ENCODE results near the gene CLCN6.

Gene CLCN6, protein sequence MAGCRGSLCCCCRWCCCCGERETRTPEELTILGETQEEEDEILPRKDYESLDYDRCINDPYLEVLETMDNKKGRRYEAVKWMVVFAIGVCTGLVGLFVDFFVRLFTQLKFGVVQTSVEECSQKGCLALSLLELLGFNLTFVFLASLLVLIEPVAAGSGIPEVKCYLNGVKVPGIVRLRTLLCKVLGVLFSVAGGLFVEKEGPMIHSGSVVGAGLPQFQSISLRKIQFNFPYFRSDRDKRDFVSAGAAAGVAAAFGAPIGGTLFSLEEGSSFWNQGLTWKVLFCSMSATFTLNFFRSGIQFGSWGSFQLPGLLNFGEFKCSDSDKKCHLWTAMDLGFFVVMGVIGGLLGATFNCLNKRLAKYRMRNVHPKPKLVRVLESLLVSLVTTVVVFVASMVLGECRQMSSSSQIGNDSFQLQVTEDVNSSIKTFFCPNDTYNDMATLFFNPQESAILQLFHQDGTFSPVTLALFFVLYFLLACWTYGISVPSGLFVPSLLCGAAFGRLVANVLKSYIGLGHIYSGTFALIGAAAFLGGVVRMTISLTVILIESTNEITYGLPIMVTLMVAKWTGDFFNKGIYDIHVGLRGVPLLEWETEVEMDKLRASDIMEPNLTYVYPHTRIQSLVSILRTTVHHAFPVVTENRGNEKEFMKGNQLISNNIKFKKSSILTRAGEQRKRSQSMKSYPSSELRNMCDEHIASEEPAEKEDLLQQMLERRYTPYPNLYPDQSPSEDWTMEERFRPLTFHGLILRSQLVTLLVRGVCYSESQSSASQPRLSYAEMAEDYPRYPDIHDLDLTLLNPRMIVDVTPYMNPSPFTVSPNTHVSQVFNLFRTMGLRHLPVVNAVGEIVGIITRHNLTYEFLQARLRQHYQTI

DNA sequence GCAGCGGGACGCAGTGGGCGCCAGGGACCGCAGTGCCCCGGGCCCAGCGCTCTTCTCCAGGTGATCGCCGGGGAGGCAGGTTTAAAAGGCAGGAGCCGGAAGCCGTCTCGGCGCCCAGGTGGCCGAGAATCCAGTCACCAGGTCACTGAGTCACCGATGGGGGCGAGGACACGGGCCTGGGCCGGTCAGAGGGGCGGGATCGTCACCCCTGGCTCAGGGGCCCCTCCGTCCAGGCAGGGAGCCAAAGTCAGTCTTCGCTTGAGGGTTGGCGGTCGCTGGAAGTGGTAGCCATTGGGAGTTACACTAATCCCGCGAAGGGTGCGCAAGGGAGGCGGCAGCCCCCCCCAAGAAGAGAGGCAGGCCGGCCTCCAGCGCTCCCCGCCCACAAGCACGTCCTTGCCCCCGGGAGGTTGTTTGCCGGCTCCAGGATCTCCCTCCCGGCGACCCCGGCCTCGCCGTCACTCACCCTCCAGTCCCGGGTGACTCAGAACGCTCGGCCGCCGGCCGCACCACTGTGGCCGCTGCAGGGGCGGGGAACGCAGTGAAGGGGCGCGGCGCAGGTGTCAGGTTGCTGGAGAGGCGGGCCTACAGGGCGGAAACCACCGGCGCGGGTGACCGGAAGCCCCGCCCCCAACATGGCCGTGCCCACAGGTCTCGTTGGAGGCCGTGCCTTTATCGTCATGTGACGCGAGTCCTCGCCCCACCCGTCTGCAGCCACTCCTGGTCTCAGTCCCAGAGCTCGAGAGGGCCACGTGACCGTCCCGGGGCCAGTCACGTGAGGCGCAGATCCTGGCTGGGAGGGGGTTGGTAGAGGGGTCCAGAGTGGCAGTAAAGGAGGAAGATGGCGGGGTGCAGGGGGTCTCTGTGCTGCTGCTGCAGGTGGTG lies at the start of gene CLCN6, which contains the start of gene MTHFR:
CLCN6 (plus strand) TSS at position 770 of the 885 bp plus-strand sequence; CDS start at position 842, 72 bp downstream.
MTHFR (minus strand) TSS at position 543 of the 885 bp plus-strand sequence. CDS start 2,848 bp downstream, outside the sequence.
- DNase-seq: peak; percentile 98

DNA sequence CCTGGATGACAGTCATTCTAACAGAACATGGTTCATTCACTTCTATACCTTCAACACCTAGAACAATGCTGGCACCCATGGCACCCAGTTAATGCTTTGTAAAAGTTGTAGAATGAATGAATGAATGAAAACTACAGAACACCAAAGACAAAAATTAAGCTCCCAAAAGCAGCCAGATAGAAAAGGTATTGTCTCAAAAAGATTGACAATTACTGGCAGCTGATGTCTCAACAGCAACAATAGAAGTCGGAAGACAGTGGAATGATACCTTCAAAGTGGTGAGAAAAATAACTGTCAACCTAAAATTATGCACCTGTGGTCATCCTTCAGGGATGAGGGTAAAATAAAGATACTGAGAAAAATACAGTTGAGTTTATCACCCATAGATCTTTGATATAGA lies 48.9 kb upstream of the CLCN6 start:
- DNase-seq: no peak

DNA sequence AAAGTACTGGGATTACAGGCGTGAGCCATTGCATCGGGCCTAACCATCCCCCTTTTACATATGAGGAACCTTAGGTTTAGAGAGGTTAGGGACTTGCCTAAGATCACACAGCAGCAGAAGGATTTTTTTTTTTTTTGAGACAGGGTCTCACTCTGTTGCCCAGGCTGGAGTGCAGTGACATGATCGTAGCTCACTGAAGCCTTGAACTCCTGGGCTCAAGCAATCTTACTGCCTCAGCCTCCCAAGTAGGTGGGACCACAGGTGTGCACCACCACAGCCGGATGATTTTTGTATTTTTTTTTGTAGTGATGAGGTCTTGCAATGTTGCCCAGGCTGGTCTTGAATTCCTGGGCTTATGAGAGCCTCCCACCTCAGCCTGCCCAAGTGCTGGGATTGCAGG lies 46.2 kb upstream of the CLCN6 start:
- no peak for DNase-seq

DNA sequence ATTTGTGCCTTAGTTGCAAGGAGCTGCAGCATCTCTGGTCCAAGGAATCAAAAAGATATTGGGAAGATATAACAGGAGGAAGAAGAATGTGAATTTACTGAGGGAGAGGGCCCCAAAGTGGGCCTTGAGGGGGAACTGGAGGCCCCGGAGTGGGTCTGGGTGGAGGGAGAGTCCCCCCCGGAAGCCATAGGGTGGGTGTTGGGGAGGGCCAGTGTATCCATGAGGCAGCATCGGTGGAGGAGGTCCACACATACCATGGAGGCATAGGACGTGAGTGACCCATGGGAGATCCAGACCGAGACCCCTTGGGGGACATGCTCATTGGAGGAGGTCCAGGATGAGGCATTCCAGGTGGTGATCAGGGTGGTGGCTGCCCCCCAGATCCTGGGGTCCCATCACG lies 44.7 kb upstream of the CLCN6 start:
- DNase-seq: no peak

DNA sequence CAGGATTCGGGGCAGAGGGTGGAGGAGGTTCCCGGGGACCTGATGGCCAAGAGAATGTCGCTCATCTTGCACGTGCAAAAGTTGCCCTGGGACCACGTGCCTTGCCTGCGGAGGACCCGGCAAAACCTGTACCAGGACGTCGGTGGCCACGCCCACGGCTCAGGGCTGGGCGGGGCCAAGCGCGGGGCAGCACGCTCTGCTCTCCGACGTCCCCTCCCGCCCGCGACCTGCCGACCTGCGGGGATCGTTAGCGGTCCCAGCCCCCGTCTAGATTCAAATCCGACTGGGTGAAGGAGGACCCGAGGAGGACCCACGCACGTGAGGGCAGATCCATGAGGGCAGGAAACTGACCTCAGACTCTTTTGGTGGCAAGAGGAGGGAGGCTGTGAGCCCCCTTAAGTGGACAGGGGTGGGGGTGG lies 44.0 kb upstream of the CLCN6 start, which contains the start of gene C1orf167:
C1orf167 (plus strand) TSS at position 206 of the 419 bp plus-strand sequence. CDS start 2,208 bp downstream, outside the sequence.
- no peak for DNase-seq

DNA sequence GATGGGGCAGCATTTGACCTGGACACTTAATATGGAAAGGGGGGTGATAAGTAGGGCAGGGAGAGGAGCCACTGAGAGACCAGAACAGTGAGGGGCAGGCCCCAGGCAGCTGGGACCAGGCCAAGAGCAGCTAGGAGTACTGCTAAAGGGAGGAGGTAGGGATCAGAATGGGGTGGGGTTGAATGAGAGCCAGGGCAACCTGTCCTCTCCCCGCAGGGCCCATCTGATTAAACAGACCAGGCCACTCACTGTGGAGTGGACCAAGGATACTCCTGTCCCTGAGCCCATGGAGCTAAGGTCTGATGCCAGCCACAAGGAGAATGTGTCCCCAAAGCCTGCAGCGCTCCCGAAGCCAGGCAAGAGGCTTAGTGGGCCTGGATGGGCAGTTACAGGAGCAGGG lies 41.9 kb upstream of the CLCN6 start:
- no peak for DNase-seq

DNA sequence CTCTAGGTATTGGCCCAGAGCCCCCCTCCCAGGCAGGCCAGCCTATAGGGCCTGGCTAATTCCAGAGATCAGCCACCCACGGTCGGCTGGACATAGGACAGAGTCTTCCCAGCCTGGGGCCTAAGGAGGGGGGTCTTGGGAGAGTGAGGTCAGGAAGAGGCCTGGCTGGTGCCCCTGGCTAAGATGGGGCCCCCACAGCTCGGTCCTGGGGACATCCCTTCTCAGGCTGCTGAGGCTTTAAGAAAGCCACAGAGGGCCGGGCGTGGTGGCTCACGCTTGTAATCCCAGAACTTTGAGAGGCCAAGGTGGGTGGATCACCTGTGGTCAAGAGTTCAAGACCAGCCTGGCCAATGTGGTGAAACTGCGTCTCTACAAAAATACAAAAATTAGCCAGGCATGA lies 41.5 kb upstream of the CLCN6 start:
- no peak for DNase-seq

DNA sequence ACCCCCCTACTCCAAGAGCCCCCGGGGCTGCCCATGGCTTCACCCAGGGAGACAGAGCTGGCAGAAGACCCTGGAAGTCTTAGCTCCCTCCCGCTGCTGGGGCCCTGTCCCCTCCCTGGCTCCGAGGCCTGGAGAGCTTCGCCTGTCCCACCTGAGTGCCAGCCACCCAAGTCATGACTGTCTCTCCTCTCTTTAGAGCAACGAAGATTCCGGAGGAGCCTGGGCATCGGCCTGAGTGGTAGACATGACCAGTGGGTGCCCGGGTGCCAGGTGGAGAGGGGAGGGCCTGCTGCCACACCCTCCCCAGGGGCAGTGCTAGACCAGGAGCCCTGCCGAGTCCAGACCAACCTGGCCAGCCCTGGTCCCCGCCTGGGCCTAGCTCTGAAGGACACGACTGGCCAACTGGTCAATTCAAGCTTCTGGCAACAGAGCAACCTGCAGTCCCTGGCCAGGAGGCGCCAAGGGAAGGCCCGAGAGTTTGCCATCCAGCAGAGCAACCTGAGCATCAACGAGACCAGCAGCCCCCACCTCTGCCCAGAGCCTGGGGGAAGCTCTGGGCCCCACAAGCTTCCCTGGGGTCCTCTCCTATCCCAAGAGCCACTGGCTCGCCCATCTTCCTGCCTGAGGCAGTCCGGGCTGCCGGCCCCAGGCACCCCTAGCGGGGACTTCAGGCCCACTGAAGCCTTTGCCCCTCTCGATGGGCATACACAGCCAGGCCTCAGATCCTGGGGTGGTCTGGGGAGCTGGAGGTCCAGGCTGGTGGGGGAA lies 40.1 kb upstream of the CLCN6 start:
- no peak for DNase-seq

DNA sequence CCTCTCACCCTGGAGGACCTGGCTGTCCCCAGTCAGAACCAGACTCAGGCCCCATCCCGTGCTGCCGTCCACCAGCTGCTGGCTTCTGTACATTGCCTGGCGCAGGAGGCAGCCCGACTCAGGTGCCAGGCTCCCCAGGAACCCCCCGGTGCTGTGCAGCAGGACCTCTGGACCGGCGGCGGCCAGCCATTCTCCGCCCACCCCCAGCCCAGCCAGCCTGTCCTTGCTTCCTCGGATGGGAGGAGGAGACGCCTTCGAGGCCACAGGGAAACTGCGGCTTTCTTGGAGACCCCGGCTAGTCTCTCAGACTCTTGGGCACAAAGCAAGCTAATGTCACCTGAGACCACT lies 39.6 kb upstream of the CLCN6 start:
- no peak for DNase-seq

DNA sequence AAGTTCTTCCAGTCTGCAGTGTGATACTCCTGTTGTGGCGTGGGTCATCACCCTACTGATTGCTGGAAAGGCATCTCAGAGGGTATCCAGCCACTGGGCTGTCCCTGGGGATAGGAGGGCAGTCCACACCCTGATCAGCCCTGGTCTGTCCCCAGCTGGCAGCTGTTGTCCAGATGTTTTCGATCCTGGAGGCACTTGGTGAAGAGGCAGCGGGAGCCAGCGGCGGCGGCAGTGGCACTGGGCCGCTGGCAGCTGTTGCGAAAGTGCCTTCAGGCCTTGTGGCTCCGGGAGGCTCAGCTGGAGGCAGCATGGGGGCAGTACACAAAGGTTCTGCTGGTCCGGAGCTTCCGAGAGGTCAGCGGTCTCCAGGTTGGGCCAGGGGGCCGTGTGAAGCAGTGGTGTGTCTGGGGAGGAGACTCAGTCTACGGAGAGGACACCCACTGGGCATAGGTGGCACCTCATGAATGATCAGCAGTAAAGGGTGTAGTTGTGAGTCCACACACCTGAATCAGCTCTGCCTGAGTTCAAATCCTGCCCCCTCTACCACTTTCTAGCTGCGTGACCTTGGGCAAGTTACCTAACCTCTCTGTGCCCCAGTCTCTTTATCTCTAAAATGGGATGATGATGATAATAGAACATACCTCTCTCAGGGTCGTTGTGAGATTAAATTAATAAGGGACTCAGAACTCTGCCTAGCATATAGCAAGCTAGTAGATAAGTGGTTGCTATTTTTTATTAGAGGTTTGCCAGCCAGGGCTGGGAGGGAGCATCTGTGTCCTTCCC lies 37.9 kb upstream of the CLCN6 start:
- DNase-seq: no peak

DNA sequence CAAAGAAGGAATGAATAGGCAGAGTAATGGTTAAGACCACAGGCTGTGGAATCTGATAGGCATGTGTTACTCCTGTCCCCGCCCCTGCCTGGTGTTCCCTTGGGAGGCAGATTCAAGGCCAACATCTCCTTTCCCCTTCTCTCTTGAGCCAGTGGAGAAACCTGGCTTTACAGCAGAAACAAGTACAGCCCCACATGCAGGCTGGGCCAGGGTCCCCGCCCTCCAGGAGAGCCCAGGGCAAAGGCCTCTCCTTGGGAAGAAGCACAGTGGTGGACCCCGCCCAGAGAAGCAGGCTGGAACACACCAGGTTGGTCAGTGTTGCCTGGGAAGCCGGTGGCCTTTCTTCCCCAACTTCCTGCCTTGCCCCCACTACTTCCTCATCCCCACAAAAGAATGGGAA lies 37.2 kb upstream of the CLCN6 start:
- DNase-seq: no peak

DNA sequence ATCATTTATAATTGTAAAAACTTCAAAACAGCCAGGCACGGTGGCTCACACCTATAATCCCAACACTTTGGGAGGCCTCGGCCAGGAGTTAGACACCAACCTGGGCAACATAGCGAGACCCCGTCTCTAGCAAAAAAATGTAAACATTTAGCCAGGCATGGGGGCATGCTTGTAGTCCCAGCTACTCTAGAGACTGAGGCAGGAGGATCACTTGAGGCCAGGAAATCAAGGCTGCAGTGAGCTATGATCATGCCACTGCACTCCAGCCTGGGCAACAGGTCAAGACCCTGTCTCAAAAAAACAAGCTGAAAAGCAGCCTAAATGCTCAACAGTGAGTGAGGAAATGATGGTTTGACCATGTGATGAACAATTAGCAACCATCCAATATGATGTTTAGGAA lies 36.7 kb upstream of the CLCN6 start:
- DNase-seq: no peak

DNA sequence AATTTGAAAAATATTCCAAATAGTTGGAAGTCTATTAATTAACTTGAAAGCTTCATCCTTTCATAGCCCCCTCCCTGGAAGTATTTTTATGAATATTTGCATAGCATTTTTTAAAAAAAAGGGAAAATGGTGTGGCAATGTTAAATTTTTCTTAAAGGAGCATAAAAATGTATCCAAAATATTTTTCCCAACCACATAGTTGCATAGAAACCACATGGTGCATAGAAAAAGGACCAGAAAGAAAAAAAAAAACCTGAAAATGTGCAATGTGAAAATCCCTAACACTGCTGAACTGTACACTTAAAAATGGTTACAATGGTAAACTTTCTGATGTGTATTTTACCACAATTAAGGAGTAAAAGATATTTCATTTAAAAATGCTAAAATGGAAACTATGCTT lies 36.0 kb upstream of the CLCN6 start:
- DNase-seq: no peak

DNA sequence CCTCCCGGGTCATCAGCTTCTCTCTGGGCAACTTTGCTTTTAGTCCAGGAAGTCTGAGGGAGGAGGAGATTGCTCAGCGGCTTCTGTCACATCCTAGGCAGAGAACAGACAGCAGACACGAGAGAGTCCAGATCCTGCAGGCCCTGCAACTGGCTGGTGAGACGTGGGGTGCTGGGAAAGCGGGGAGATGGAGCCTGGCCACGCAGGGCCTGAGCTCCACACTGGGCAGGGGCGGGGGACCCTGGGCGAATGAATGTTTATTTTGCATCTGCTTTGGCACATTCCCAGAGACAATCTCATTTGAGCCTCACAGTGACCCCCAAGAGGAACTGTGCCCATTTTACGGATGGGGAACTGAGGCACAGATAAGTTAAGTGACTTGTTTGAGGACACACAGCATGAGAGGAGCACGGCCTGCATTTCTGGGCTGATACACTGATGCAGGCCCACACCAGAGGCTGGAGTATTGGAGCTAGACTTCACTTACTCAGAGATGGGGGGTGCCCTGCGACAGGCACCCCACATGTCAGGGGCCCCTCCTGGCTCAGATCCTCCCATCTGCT lies 34.4 kb upstream of the CLCN6 start:
- no peak for DNase-seq

DNA sequence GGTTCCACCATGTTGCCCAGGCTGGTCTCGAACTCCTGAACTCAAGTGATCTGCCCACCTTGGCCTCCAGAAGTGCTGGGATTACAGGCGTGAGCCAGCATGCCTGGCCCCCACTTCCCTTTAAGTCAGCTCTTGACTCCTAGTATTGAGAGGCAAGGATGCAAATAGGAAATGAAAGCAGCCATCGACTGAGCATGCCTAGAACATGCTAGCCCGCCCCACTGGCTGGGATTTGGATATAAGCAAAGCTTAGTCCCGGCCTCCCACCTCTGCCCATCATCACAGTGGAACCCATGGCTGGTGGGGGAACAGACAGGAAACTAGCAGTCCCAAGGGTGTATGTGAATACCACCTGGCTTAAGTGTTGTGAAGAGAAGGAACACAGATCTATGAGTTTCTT lies 33.5 kb upstream of the CLCN6 start:
- no peak for DNase-seq

DNA sequence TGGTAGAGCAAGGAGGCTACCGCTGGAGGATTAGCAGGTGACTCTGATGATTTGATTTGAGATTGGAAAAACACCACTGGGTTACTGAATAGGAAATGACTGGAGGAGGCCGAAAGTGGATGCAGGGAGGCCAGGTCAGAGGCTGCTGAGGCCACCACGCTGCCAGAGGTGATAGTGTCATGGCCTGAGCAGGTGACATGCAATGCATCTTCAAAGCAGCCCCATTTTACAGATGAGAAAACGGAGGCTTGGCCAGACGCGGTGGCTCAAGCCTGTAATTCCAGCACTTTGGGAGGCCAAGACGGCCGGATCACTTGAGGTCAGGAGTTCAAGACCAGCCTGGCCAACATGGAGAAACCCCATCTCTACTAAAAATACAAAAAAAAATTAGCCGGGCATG lies 31.2 kb upstream of the CLCN6 start:
- DNase-seq: no peak

DNA sequence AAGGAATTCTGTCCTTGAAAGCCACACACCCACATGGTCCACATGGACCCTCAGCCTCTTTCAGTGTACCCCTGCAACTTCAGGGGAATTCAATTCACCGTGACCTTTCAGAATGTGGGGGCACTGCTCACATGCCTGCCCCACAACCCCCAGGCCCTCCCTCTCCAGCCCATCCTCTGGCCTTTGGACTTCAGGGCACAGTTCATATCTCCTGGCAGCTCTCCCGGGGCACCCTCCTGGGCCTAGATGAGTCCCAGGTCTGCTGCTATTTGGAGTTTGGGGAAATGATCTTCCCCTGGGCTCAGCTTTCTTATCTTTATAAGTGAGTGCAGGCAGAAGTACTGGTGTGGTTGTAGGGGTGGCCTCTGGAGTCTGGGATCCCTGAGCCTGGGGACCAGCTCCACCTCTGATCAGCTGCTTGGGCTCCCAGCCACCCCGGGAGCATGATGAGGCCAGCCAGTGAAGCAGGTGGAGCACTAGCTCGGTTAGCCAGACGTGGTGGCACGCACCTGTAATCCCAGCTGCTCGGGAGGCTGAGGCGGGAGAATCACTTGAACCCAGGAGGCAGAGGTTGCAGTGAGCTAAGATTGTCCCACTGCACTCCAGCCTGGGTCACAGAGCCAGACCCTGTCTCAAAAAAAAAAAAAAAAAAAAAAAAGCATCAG lies 28.2 kb upstream of the CLCN6 start:
- DNase-seq: no peak

DNA sequence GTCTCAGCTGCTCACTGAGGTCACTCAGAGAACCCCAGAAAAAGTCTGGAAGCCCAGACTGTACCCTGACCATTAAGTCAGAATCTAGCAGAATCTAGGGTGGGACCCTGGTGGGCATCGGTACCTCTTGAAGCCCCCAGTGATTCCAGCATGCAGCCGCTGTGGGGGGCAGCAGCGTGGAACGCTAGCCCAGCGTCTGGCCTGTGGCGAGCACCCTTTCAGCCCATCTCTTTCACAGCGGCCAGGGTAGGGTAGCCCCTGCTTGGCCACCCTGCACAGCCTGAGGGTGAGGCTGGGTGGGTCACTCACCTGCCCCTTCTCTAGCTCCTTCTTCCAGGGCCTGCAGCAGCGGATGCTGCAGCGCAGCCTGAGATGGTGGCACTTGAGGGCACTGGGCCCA lies 27.7 kb upstream of the CLCN6 start:
- DNase-seq: no peak

DNA sequence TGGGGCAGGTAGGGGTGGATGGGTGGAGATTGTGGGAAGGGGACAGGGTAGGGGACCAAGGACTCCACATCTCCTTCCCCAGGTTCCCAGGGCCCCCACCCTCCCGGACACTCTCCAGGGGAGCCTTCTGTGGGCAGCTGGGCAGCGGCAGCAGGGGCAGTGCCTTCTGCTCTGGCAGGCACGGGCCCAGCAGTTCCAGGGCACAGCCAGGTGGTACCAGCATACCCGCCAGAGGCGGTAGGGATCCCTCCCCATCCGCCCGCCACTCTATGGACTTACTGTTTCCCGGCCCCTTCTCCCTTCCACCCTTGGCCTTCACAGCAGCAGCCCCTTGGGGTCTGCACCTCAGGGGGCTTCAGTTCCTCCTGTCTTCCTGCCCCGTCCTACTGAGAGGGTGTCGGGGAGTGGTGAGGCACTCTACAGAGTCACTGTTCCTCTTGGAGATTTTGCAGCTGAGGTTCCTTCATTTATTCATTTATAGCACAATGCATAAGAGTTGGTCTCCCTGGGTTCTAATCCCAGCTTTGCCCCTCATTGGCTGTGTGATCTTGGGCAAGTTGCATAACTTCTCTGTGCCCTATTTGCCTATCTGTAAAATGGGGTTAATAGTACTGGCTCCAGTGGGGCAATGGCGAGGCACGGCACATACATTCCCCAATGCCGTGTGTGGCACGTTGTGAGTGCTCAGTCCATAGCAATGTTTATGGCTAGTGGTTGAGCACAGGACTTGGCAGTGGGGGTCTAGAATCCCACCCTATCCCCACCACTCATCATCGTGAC lies 27.0 kb upstream of the CLCN6 start:
- DNase-seq: no peak

Measured in NCI-H226 (cell line).